Activated naive CD8-positive, alpha-beta T cell treated with anti-CD3 and anti-CD28 coated beads, Interleukin-2, amount 10 ng/mL, durations not matched to agents 7 days and 5 days (primary cell): Measurements from ENCODE around the gene EXOC4. TPM values are rescaled to one million over a fixed set of nuclear protein-coding genes. Genes with fewer than 3 reads are reported as not detected.
"Not testable (repeated sequence)": the region's sequence is repeated elsewhere in the genome, so short reads cannot be mapped to it uniquely, and the experiment has no call there.

ENCODE experiments used
- ATAC-seq: fragments of 150-1000 bp; cut with Tn5 transposase; one replicate; pipeline ENCODE4 v1.10.0; 2021; ENCODE audit warnings: low read depth, moderate library complexity
- POLR2A ChIA-PET: fragments of 350-600 bp; sonication (Branson Sonifier 250); formaldehyde crosslinking; loops from one replicate; lab custom pipeline; 2021; ENCODE audit warnings: antibody characterized with exemption; lab: Charles Lee
- DNase-seq: peaks from one replicate; pipeline ENCODE4 v3.0.0; 2021
- H3K27ac Mint-ChIP-seq: one replicate; pipeline ENCODE4 v1.8.0; 2022; ENCODE audit warnings: mild to moderate bottlenecking, mixed read lengths
- H3K27me3 Mint-ChIP-seq: one replicate; pipeline ENCODE4 v1.8.0; 2022; ENCODE audit warnings: mild to moderate bottlenecking, moderate library complexity, mixed read lengths
- H3K36me3 Mint-ChIP-seq: one replicate; pipeline ENCODE4 v1.8.0; 2021; ENCODE audit warnings: mild to moderate bottlenecking, mixed read lengths
- H3K4me1 Mint-ChIP-seq: one replicate; pipeline ENCODE4 v1.8.0; 2021; ENCODE audit warnings: mixed read lengths
- H3K4me3 Mint-ChIP-seq: one replicate; pipeline ENCODE4 v1.8.0; 2022; ENCODE audit warnings: mild to moderate bottlenecking, moderate library complexity, mixed read lengths
- H3K9me3 Mint-ChIP-seq: one replicate; pipeline ENCODE4 v1.8.0; 2021; ENCODE audit warnings: mixed read lengths
- total RNA-seq, 2 experiments: library from RNA; stranded (reverse); gene quantifications; one replicate each; pipeline ENCODE4 v1.2.3, GENCODE V29; 2021

EXOC4 gene
- total RNA-seq, 2 experiments from 2014 or later: 73.1 to 73.7 TPM

DNA sequence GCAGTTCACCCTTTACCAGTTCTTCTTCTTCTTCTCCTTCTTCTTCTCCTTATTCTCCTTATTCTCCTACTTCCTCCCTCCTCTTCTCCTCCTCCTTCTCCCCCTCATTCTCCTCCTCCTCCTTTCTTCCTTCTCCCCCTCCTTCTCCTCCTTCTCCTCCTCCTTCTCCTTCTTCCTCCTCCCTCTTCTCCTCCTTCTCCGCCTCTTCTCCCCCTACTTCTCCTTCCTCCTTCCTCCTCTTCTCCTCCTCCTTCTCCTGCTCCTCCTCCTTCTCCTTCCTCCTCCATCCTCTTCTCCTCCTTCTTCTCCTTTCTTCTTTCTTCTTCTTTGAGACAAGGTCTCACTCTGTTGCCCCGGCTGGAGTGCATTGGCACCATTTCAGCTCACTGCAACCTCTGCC lies 816.3 kb downstream of the EXOC4 start:
- DNase-seq: no peak
- Mint-ChIP-seq H3K27me3 (no peaks in the 10 kb centered on the region), H3K36me3 (peaks cover 11% of the 10 kb centered on the region), H3K27ac (no peak overlapping the region), H3K9me3 (peaks cover 4% of the 10 kb centered on the region), H3K4me3 (no peak overlapping the region), H3K4me1 (no peaks in the 10 kb centered on the region)
- ATAC-seq: no peak
- POLR2A ChIA-PET: no interaction called here

DNA sequence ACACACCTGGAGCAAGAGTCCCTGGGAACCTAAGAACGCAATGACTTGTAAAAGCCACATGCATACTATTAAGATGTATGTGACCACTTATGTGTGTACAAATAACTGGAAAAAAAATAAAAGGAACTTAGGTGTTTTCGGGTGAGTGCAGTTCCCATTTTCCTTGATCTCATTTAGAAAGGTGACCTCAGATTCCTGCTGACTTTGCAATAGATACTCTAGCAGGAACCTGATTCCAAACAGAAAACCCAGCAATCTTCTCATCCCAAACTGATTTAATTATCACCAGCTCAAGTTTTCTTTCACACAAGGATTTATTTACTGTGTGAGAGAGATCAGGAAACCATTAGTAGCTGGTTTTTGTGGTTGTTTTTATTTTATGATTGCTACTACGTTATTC lies 817.8 kb downstream of the EXOC4 start:
- Mint-ChIP-seq H3K9me3 (peaks cover 7% of the 10 kb centered on the region), H3K4me3 (no peak overlapping the region), H3K27me3 (no peaks in the 10 kb centered on the region), H3K27ac (no peak overlapping the region), H3K4me1 (no peaks in the 10 kb centered on the region), H3K36me3 (peaks cover 12% of the 10 kb centered on the region)
- no peak for DNase-seq
- POLR2A ChIA-PET: no interaction called here
- ATAC-seq: no peak

DNA sequence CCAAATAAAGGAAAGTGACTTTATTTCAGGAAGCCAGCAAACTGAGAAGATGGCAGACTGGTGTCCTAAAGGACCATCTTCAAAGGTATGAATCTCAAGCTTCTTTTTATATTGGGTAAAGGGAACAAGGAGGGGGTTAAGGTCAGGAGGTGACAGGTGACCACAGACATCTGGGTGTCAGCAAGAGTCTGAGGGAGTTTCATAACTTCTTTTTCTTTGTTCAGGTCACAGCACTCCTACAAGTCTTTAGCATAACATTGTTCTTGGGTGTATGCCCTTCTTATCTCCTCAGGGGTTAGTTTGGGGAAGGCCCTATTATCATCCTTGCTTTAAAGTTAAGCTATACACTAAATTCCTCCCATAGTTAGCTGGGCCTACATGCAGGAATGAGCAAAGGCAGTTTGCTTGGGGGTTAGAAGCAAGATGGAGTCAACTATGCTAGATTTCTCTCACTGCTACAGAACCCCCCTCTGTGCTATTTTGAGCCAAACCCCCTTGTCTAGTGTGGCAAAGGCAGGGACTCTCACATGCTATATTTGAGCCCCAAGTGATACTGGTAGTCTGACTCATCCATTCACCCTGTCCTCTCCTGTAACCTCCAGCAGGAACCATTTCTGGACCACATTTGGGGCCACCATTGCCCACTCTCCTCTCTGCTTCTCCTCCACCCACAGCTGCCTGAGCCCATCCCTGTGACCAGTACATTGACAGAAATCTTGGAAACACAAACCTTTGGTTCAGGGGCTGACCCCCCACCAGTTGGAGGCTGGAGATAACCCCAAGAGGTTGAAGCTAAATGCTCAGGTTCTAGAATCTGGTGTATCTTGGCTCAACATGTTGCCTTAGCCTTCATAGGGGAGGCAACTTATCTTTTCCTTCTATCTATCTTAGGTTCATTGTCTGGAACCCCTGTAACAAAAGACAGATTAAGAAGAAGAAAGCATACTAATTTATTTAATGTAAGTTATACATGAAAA lies 818.8 kb downstream of the EXOC4 start:
- no peak for DNase-seq
- Mint-ChIP-seq H3K4me1 (no peaks in the 10 kb centered on the region), H3K36me3 (peaks cover 7% of the 10 kb centered on the region), H3K27me3 (no peaks in the 10 kb centered on the region), H3K4me3 (no peak overlapping the region), H3K27ac (no peak overlapping the region), H3K9me3 (peaks cover 7% of the 10 kb centered on the region)
- no peak for ATAC-seq
- POLR2A ChIA-PET: no interaction called here

DNA sequence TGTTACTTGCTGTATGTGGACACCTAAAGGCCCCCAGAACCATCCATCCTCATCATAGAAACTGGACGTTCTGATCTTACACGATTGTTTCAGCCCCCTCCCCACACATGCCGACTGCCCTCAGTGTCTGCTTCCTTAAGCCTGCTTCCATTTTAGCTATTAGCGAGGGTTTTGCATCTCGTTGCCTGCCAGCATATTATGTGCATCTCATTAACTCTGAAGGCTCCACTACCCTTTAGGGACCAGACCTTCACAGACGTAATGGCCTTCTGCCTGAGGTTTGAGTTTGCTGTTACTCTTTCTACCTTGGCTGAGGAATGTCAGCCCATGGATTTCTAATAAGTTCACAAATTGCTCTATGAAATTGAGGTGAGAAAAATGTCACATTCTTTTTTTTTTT lies 820.4 kb downstream of the EXOC4 start:
- no peak for DNase-seq
- H3K27ac Mint-ChIP-seq: no peak overlapping the region
- no peak for ATAC-seq
- peaks cover 9% of the 10 kb centered on the region for H3K9me3 Mint-ChIP-seq
- H3K4me1 Mint-ChIP-seq: no peaks in the 10 kb centered on the region
- H3K36me3 Mint-ChIP-seq: peaks cover 4% of the 10 kb centered on the region
- POLR2A ChIA-PET: no interaction called here
- no peaks in the 10 kb centered on the region for H3K27me3 Mint-ChIP-seq
- no peak overlapping the region for H3K4me3 Mint-ChIP-seq

DNA sequence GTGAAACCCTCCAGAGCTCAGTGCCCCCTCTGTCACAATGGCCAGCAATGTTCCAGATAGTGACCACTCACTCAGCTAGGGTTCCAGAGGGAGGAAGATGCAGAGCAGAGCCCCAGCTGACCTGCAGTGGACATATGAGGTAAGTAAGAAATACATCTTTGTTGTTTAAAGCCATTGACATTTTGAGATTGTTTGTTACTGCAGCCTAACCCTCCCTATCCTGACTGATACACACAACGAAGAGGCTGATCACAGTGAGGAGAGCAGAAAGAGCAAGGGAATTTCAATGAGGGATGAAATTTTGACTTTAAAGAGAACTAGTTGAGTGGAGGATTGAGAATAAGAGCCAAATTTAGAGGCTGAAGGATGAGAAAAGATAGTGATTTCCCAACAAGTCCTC lies 822.9 kb downstream of the EXOC4 start:
- peaks cover 4% of the 10 kb centered on the region for H3K36me3 Mint-ChIP-seq

DNA sequence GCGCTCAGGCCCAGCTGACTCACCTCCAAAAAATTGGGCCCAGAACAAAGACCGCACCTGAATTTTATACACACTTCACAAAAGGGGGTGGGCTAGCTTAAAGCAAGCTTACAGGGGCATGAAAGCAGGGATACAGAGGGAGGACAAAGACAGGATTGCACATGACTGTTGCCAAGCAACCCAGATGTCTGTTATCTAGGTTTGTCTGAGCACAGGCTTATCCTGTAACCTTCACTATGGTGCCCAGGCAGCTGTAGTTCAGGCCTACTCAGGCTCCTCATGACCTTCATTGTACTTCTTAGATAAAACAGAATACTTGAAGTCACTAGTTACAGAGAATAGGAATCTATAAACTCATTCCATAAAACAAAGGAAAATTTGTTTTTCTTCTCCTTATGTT lies 824.7 kb downstream of the EXOC4 start:
- H3K4me1 Mint-ChIP-seq, DNase-seq, H3K27ac Mint-ChIP-seq, POLR2A ChIA-PET, H3K36me3 Mint-ChIP-seq, ATAC-seq, H3K4me3 Mint-ChIP-seq, H3K27me3 Mint-ChIP-seq: not testable (repeated sequence)
- H3K9me3 Mint-ChIP-seq: peaks cover 11% of the 10 kb centered on the region

More for the DNA sequence above, 822.9 kb downstream of the EXOC4 start:
- no peak for ATAC-seq
- Mint-ChIP-seq H3K4me3 (no peak overlapping the region), H3K27ac (no peak overlapping the region), H3K9me3 (peaks cover 8% of the 10 kb centered on the region), H3K27me3 (no peaks in the 10 kb centered on the region), H3K4me1 (no peaks in the 10 kb centered on the region)
- DNase-seq: no peak
- POLR2A ChIA-PET: no interaction called here

DNA sequence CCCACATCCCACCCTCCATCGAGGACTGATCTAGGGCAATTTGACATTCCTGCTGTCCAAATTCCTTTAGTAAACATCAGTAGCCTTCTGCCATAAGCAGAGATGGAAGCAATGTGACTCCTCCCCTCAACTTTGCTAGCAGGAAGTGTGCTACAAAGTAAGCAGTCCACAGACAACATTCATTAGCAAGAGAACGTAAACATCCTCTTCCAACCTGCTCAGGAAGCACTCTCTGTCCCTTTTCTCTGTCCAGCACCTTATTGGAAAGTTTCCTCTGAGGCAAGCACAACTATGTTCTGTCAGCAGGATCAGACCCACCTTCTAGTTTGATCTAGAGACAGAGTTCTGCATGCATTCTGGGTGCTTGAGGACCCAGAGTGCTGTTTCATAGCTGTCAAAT lies 826.1 kb downstream of the EXOC4 start:
- Mint-ChIP-seq H3K9me3 (peaks cover 10% of the 10 kb centered on the region), H3K4me1 (no peaks in the 10 kb centered on the region), H3K36me3 (peaks cover 4% of the 10 kb centered on the region), H3K27ac (no peak overlapping the region), H3K27me3 (no peaks in the 10 kb centered on the region), H3K4me3 (no peak overlapping the region)
- DNase-seq (no peak), ATAC-seq (no peak)
- POLR2A ChIA-PET: no interaction called here

DNA sequence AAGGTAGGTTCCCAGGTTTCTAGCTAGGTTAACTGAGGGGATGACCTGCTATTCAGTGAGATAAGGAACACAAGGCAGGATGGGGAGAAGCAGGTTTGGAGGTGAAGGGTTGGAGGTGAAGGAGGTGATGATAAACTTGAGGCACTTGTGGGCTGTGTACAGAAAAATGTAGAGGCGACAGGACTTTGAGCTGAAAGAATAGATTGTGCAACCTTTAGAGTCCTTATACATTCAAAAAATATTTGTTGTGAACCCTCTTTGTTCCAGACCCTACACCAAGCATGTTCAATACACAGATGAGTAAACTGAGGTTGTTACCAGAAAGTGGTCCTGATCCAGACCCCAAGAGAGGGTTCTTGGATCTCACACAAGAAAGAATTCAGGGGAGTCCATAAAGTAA lies 828.8 kb downstream of the EXOC4 start:
- POLR2A ChIA-PET: no interaction called here
- no peak for ATAC-seq
- Mint-ChIP-seq H3K27me3 (no peaks in the 10 kb centered on the region), H3K4me3 (no peak overlapping the region), H3K9me3 (peaks cover 11% of the 10 kb centered on the region), H3K27ac (no peak overlapping the region), H3K36me3 (no peaks in the 10 kb centered on the region), H3K4me1 (no peaks in the 10 kb centered on the region)
- no peak for DNase-seq

DNA sequence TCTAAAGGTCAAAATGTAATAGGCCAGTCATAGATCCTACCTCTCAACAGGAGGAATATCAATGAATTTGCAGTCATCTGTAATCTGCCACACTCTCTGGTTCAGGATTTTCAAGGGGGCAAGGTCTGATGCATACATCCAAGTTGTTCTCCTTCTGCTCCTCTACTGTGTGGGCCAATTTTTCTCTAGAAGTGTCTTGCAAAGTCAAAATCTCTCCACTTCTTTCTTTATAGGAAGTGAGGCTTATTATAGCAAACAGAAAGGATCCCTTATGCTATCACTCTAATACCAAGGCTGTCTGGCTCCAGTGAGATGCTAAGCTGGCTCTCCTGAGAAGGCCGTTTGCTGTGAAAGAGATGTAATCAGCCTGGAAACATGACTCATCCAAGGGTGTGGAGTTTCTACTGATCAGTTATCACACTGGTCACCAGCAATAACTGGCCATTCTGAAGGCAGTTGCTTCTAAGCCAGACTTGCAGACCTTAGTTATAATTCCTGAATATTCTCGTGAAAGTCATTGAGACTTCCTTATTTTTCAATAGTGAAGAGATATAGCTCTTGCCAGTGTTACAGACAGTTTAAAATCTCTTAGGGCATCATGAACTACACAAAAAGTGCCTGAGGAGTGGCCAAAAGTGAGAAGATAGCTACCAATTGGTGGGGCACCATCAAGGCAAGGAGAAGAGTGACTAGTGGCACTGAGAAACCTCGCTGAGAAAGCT lies 831.0 kb downstream of the EXOC4 start:
- no peak overlapping the region for H3K27ac Mint-ChIP-seq
- no peaks in the 10 kb centered on the region for H3K27me3 Mint-ChIP-seq
- no peak for ATAC-seq
- H3K9me3 Mint-ChIP-seq: peaks cover 19% of the 10 kb centered on the region
- H3K4me1 Mint-ChIP-seq: no peaks in the 10 kb centered on the region
- no peaks in the 10 kb centered on the region for H3K36me3 Mint-ChIP-seq
- DNase-seq: no peak
- H3K4me3 Mint-ChIP-seq: no peak overlapping the region
- POLR2A ChIA-PET: no interaction called here

DNA sequence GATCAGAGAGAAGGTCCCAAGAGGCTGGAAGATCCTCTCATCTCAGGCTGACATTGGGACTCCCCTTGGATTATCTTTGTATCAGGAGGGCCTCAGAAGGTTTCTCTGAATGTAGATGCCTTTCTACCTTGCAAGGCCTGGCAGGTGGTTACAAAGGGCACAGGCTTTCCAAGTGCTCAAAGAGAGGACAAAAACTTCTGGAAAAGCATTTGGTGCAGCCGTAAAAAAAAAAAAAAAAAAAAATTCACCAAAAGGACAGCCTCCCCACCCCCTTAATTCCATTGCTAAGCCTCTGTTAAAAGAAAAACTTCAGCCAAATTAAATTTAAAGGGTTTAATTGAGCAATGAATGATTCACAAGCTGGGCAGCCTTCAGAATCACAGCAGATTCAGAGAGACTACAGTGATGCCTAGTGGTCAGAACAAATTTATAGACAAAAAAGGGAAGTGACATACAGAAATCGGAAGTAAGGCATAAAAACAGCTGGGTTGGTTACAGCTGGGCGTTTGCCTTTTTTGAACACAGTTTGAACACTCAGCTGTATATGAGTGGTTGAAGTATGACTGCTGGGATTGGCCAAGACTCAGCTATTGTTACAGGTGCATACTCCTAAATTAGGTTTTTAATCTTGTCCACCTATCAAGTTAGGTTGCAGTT lies 831.7 kb downstream of the EXOC4 start:
- H3K4me3 Mint-ChIP-seq: no peak overlapping the region
- H3K27ac Mint-ChIP-seq: no peak overlapping the region
- POLR2A ChIA-PET: no interaction called here
- DNase-seq (no peak), ATAC-seq (no peak)
- H3K4me1 Mint-ChIP-seq: no peaks in the 10 kb centered on the region
- no peaks in the 10 kb centered on the region for H3K36me3 Mint-ChIP-seq
- no peaks in the 10 kb centered on the region for H3K27me3 Mint-ChIP-seq
- H3K9me3 Mint-ChIP-seq: peaks cover 21% of the 10 kb centered on the region

DNA sequence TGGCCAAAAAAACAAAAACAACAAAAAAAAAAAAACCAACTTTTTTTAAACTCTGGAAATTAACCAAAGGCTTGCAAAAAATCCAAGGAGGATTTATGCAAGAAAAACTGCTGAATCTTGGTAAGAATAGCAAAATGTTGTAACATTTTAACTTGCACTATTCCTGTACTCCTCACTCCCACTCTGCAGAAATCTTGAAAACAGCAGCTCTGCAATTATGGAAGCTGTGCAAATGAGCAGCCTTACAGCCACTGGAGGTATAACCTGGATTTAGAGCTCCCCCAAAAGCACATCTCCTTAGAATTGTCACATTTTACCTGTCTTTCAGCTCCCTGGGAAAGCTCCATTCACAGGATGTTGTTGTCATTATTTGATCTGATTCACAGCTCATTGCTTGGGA lies 832.4 kb downstream of the EXOC4 start:
- DNase-seq (no peak), ATAC-seq (no peak)
- no peak overlapping the region for H3K27ac Mint-ChIP-seq
- peaks cover 25% of the 10 kb centered on the region for H3K9me3 Mint-ChIP-seq
- H3K4me1 Mint-ChIP-seq: no peaks in the 10 kb centered on the region
- H3K36me3 Mint-ChIP-seq: no peaks in the 10 kb centered on the region
- POLR2A ChIA-PET: no interaction called here
- no peaks in the 10 kb centered on the region for H3K27me3 Mint-ChIP-seq
- no peak overlapping the region for H3K4me3 Mint-ChIP-seq

DNA sequence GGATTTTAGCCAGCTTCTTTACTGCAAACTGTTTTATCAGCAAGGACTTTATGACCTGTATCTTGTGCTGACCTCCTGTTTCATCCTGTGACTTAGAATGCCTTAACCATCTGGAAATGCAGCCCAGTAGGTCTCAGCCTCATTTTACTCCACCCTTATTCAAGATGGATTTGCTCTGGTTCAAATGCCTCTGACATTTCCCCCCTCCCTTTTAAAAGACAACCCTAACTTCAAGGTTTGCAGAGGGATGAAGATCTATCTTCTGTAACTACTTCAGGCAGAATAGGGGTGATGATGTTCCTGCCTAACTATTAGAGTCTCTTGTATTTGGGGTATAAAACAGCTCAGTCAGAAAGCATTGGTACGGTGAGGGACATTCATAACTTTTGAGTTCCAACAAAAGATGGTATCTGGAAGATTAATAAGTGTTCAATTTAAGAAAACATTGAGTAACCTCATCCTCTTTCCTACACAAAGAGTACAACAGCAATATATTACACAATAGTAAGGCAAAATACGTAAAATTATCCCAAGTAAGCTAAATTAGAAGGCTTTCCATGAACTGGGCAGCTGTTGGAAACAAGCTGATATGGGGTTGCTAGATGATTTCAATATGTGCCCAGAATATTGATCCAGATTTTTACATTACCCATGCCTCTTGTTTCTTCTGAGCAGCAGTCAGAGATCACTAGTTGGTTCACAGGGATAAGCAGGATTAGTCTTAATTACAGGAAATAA lies 834.3 kb downstream of the EXOC4 start:
- DNase-seq (no peak), ATAC-seq (no peak)
- Mint-ChIP-seq H3K9me3 (peaks cover 23% of the 10 kb centered on the region), H3K27ac (no peak overlapping the region), H3K4me1 (no peaks in the 10 kb centered on the region), H3K36me3 (no peaks in the 10 kb centered on the region), H3K27me3 (no peaks in the 10 kb centered on the region), H3K4me3 (no peak overlapping the region)
- POLR2A ChIA-PET: no interaction called here

DNA sequence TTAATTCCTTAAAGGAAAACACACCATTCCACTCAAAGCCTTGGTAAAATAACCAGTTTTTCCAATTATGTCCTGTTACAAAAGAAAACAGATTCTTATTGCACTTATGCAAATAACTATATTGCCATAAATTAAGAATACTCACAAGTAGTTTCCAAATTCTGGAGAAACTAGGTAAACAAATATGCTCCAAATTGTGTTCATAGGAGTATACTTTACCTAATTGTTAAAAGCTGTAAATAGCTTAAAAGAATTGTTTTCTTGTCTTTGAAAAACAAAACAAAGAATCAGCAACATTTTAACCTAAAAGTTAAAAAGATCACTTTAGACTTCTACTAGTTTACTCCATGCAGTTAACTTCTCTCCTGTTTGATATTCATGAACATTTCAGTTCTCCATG lies 835.3 kb downstream of the EXOC4 start:
- POLR2A ChIA-PET: no interaction called here

More for the DNA sequence above, 835.3 kb downstream of the EXOC4 start:
- Mint-ChIP-seq H3K9me3 (peaks cover 26% of the 10 kb centered on the region), H3K27me3 (no peaks in the 10 kb centered on the region), H3K36me3 (no peaks in the 10 kb centered on the region), H3K27ac (no peak overlapping the region), H3K4me3 (no peak overlapping the region), H3K4me1 (no peaks in the 10 kb centered on the region)
- DNase-seq (no peak), ATAC-seq (no peak)
